ENCODE data around the gene TFDP2. TPM values are rescaled to one million over a fixed set of nuclear protein-coding genes. Genes with fewer than 3 reads are reported as not detected.
A peak's percentile ranks its signal among the peaks of the same experiment; 100 is the strongest.
"Not testable (repeated sequence)": the region's sequence is repeated elsewhere in the genome, so short reads cannot be mapped to it uniquely, and the experiment has no call there.

The TFDP2 gene
- total RNA-seq, 1 donor = 39.1 TPM

DNA sequence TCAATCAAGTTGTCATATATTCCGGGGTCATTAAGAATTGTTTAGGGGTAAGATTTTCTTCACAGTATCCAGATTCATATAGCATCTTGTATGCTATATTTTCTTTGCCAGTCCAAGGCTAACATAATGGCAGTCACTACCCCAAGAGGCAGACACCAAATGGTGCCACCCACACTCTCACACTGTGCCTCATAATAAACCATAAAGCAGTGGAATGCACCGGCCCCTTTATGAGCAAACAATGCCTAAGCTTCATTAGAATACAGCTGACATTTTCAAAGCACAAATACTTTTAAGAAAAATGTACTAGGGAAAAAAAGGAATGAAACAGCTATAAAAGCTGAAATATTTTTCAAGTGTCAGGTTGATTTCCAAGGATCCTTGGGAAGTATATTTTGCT lies 121.6 kb downstream of the TFDP2 start:
- H3K4me1 ChIP-seq (ENCODE audit: insufficient read depth, low read length) = peaks cover 15% of the 10 kb centered on the region
- no peaks in the 10 kb centered on the region for H3K9me3 ChIP-seq (ENCODE audit: low read depth, low read length)
- peak overlapping the region; percentile 41 for H3K4me3 ChIP-seq (ENCODE audit: low read length)
- H3K27me3 ChIP-seq (ENCODE audit: insufficient read depth, low read length) = no peaks in the 10 kb centered on the region

DNA sequence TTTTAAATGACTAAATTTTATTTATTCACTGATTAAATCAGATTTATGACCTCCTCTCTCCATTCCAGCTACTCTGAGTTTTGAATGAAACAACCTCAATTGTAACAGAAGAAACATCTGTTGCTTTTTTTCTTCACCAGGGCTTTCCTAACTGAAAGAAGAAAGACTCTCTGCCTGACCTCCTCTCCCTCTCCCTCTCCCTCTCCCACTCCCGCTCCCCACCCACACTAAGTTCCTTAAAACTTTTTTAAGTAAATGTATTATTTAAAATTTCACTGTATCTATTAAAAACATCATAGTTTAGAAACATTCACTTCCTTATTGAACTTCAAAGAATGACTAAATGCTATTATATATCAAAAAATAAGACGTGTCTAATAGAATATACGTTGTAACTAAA lies 122.0 kb downstream of the TFDP2 start:
- peaks cover 19% of the 10 kb centered on the region for H3K4me1 ChIP-seq (ENCODE audit: insufficient read depth, low read length)
- peak overlapping the region; percentile 41 for H3K4me3 ChIP-seq (ENCODE audit: low read length)
- no peaks in the 10 kb centered on the region for H3K27me3 ChIP-seq (ENCODE audit: insufficient read depth, low read length)
- no peaks in the 10 kb centered on the region for H3K9me3 ChIP-seq (ENCODE audit: low read depth, low read length)

DNA sequence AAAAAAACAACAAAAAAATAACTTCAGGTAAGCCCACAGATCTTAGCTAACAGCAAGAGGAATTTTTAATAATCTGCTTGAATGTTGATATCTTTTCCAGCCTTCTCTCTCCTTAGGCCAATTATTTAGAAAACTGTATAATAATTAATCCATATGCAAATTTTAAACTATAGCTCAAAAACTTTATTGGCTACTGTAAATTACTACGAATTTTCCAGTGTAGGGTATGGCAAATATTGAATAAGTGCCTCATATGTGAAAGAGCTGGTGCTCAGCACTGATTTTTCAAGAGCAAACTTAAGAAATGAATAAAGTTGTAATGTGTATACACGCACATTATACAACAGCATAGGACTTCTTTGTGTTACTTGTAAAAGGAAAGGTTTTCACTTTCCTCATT lies 123.0 kb downstream of the TFDP2 start:
- Histone ChIP-seq H3K4me1 (ENCODE audit: insufficient read depth, low read length) (peaks cover 15% of the 10 kb centered on the region), H3K4me3 (ENCODE audit: low read length) (no peak overlapping the region), H3K27me3 (ENCODE audit: insufficient read depth, low read length) (no peaks in the 10 kb centered on the region), H3K9me3 (ENCODE audit: low read depth, low read length) (no peaks in the 10 kb centered on the region)

DNA sequence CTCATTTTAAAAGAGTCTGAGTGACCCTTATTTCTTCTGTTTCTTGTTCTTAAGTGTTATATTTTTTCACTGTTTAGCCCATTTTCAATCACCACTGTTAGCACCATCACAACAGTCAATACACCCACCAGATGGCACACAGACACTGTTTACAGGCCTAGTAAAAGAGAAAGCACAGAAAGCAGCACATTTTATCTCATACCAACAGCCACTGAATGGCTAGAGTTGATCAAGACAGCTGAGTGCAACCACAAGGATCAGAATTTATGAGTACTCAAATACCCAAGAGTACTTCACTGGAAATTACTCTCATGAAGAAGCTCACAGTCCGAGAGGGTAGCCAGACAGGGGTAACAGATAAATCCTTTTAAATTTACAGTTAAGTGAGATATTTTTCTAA lies 127.0 kb downstream of the TFDP2 start:
- no peak overlapping the region for H3K4me3 ChIP-seq (ENCODE audit: low read length)
- no peaks in the 10 kb centered on the region for H3K9me3 ChIP-seq (ENCODE audit: low read depth, low read length)

DNA sequence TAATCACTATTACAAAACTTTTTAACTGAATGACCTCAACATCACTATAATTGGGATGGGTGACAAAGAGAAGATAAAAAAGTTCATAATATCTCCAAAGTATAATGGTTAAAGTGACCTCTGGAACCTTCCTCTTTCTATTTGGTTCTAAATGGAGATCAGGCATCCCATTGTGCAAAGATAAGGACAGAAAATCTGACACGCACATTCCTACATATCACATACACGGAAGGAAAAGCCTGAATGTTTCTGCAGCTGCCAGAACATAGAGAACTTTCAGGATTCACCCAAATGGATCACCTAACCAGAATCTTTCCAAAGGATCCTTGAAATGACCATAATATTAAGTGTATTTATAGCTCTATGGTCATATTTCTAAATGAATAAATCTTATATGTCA lies 128.2 kb downstream of the TFDP2 start:
- Histone ChIP-seq H3K4me3 (ENCODE audit: low read length) (no peak overlapping the region), H3K9me3 (ENCODE audit: low read depth, low read length) (no peaks in the 10 kb centered on the region), H3K27me3 (ENCODE audit: insufficient read depth, low read length) (no peaks in the 10 kb centered on the region), H3K4me1 (ENCODE audit: insufficient read depth, low read length) (peaks cover 17% of the 10 kb centered on the region)

More for the DNA sequence above, 127.0 kb downstream of the TFDP2 start:
- H3K4me1 ChIP-seq (ENCODE audit: insufficient read depth, low read length) = peaks cover 25% of the 10 kb centered on the region
- H3K27me3 ChIP-seq (ENCODE audit: insufficient read depth, low read length) = no peaks in the 10 kb centered on the region

DNA sequence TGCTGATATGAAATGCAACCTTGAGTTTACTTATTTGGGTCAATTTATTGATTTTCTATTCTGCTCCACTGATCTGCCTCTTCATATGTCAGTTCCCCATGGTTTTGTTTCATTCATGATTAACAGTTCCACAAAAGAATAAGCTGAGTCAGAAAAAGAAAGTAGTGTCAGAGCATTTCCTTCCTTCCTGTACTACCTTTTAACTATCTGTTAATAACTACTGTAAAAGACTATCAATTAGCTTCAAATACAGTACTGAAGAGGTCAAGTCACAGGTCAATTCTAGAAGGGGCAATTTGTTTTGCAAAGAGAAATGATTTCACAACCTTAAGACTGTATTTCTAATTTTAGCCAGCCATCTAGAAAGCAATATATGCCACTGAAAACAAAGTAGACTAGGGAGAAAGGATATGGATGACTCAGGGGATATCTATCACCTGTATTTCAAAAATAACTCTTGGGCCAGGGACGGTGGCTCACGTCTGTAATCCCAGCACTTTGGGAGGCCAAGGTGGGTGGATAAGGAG lies 129.5 kb downstream of the TFDP2 start:
- Histone ChIP-seq H3K4me3 (ENCODE audit: low read length) (no peak overlapping the region), H3K4me1 (ENCODE audit: insufficient read depth, low read length) (peaks cover 17% of the 10 kb centered on the region), H3K9me3 (ENCODE audit: low read depth, low read length) (no peaks in the 10 kb centered on the region), H3K27me3 (ENCODE audit: insufficient read depth, low read length) (no peaks in the 10 kb centered on the region)

DNA sequence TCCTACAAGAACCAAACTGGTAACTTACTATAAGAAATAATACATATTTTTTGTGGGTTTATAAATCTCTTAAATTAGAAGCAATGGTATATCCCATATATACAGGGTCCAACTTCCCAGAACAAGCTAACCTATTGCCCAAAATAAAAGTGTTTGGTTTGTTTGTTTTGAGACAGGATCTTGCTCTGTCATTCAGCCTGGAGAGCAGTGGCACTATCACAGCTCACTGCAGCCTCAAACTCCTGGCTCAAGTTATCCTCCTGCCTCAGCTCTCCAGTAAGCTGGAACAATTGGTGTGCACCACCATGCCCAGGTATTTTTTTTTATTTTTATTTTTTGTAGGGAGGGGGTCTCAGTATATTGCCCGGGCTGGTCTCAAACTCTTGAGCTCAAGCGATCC lies 135.4 kb downstream of the TFDP2 start:
- H3K27me3 ChIP-seq (ENCODE audit: insufficient read depth, low read length) = no peaks in the 10 kb centered on the region
- H3K4me3 ChIP-seq (ENCODE audit: low read length) = no peak overlapping the region
- no peaks in the 10 kb centered on the region for H3K4me1 ChIP-seq (ENCODE audit: insufficient read depth, low read length)
- no peaks in the 10 kb centered on the region for H3K9me3 ChIP-seq (ENCODE audit: low read depth, low read length)

DNA sequence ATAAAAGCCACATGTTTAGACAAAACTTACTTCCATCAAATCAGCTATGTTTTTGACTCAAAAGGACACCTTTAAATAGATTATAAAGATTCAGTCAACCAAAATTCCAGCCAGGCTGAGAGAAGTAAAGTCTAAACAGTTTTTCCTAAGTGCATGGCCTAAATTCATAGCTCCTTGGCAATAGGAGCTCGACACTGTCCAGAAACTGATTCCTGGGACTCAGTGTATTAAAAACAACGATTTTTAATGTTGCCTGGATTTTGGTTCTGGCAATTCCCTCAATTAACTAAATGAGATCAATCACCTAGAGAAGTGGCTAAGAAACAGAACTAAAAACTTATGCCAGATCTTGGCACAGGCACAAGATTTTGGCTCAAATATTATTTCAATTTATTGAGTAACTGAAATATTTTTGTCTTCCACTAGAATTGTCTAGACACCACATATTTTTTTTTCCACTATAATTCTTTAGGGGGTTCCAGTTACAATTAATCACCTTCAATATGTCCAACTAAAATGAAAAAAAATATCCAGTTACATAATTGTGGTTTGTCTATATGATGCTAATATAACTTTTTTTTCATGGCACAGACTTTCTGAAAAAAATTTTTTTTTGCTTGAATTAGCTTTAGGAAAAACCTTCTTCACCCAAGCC lies 135.9 kb downstream of the TFDP2 start:
- H3K4me3 ChIP-seq (ENCODE audit: low read length) = no peak overlapping the region

DNA sequence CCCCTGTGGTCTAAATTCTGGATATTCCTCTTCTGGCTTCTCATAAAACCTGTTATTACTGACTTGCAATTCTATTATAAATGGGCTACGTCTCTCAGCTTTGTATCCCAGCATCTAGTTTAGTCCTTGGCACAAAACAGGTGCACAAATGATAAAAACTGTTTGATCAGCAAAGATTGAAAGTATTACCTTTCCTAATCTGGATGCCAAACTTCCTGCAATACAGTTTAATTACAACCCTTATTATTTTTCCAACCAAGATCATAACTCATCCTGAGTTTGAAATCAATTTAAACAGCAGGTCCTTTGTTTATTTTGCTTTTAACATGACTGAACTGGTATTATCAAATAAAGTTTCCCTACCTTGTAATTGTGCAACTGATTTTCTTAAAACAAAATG lies 140.3 kb downstream of the TFDP2 start:
- Histone ChIP-seq H3K4me1 (ENCODE audit: insufficient read depth, low read length) (no peaks in the 10 kb centered on the region), H3K27me3 (ENCODE audit: insufficient read depth, low read length) (no peaks in the 10 kb centered on the region), H3K4me3 (ENCODE audit: low read length) (no peak overlapping the region), H3K9me3 (ENCODE audit: low read depth, low read length) (no peaks in the 10 kb centered on the region)

More for the DNA sequence above, 135.9 kb downstream of the TFDP2 start:
- Histone ChIP-seq H3K4me1 (ENCODE audit: insufficient read depth, low read length) (no peaks in the 10 kb centered on the region), H3K9me3 (ENCODE audit: low read depth, low read length) (no peaks in the 10 kb centered on the region), H3K27me3 (ENCODE audit: insufficient read depth, low read length) (no peaks in the 10 kb centered on the region)

DNA sequence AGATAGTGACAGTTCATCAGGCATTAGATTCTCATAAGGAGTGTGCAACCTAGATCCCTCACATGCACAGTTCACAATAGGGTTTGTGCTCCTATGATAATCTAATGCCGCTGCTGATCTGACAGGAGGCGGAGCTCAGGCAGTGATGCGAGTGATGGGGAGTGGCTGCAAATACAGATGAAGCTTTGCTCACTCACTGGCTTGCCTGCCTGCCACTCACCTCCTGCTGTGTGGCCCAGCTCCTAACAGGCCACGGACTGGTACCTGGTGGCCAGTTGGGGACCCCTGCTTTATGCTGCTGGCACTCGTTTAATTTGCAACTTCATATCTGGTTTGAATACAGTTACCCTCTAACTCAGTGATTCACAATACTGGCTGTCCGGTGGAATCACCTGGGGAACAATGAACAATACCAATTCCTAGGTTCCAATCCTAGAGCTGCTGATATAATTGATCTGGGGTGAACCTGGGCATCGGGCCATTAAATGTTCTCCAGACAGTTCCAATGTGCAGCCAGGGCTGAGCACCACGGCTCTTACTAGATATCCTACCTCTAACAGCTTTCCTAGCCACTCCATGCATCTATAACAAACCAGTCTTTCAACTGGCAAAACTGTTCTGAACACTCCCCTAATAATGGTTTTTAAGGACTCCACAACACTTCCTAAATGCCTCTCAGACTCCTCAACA lies 141.5 kb downstream of the TFDP2 start:
- Histone ChIP-seq H3K27me3 (ENCODE audit: insufficient read depth, low read length) (no peaks in the 10 kb centered on the region), H3K9me3 (ENCODE audit: low read depth, low read length) (no peaks in the 10 kb centered on the region)

DNA sequence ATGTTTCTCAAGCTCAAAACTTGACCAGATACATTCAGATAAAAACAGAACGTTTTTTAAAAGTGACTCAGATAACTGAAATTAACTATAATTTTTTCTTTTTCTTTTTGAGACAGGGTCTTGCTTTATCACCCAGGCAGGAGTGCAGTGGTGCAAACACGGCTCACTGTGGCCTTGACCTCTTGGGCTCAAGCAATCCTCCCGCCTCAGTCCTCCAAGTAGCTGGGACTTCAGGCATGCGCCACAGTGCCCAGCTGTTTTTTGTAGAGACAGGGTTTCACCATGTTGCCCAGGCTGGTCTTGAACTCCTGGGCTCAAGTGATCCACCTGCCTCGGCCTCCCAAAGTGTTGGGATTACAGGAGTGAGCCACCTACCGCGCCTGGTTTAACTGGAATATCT lies 144.4 kb downstream of the TFDP2 start:
- not testable (repeated sequence) for H3K27me3 ChIP-seq (ENCODE audit: insufficient read depth, low read length); H3K4me1 ChIP-seq (ENCODE audit: insufficient read depth, low read length); H3K4me3 ChIP-seq (ENCODE audit: low read length); H3K9me3 ChIP-seq (ENCODE audit: low read depth, low read length)

More for the DNA sequence above, 141.5 kb downstream of the TFDP2 start:
- H3K4me1 ChIP-seq (ENCODE audit: insufficient read depth, low read length) = no peaks in the 10 kb centered on the region
- H3K4me3 ChIP-seq (ENCODE audit: low read length) = no peak overlapping the region

DNA sequence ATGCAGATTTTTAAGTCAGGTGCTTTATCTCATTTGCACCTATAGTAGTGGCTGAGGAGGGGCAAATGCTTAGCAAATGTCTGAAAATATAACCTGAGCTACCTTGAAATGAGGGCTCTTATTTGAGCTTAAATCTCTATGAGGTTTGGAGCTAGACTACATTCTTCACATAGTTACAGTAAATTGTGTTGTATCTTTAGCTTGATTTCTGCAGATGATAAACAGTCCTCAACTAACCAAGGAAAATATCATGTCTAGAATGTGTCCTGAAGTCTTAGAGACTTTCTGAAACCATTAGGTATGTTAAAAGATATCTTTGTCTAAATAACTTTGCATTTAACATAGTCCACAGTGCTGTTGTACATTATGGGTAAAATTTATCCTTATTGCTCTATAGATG lies 145.3 kb downstream of the TFDP2 start:
- no peaks in the 10 kb centered on the region for H3K9me3 ChIP-seq (ENCODE audit: low read depth, low read length)
- no peaks in the 10 kb centered on the region for H3K4me1 ChIP-seq (ENCODE audit: insufficient read depth, low read length)
- H3K27me3 ChIP-seq (ENCODE audit: insufficient read depth, low read length) = no peaks in the 10 kb centered on the region
- H3K4me3 ChIP-seq (ENCODE audit: low read length) = no peak overlapping the region

DNA sequence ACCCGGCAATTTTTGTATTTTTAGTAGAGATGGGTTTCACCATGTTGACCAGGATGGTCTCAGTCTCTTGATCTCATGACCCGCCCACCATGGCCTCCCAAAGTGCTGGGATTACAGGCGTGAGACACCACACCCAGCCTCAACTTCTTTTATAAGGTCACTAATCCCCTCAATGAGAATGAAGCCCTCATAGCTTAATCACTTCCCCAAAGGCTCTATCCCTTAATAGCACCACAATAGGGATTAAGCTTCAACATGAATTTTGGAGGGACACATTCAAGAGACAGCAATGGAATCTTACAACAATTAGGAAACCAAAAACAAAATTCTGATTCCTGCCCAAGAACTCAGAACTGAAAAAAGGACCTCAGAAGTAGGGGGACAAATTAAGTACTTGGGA lies 146.1 kb downstream of the TFDP2 start:
- Histone ChIP-seq H3K9me3 (ENCODE audit: low read depth, low read length) (no peaks in the 10 kb centered on the region), H3K27me3 (ENCODE audit: insufficient read depth, low read length) (no peaks in the 10 kb centered on the region), H3K4me3 (ENCODE audit: low read length) (no peak overlapping the region), H3K4me1 (ENCODE audit: insufficient read depth, low read length) (no peaks in the 10 kb centered on the region)

DNA sequence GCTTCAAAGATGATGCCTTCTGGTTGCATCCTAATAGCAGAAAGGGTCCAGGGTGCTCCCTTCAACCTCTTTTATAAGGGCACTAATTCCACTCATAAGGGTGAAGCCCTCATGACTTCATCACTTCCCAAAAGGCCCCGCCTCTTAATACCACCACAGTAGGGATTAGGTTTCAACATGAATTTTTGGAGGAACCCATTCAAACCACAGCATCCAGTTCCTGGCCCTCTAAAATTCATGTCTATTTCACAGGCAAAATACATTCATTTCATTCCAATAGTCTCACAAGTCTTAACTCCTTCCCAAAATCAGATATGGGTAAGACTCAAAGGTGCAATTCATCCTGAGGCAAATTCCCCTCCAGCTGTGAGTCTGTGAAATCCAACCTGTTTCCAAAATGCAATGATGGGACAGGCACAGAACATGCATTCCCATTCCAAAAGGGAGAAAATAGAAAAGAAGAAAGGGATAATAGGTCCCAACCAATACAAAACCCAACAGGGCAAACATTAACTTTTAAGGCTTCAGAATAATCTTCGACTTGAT lies 148.9 kb downstream of the TFDP2 start:
- no peaks in the 10 kb centered on the region for H3K27me3 ChIP-seq (ENCODE audit: insufficient read depth, low read length)
- H3K9me3 ChIP-seq (ENCODE audit: low read depth, low read length) = no peaks in the 10 kb centered on the region
- no peaks in the 10 kb centered on the region for H3K4me1 ChIP-seq (ENCODE audit: insufficient read depth, low read length)
- no peak overlapping the region for H3K4me3 ChIP-seq (ENCODE audit: low read length)

DNA sequence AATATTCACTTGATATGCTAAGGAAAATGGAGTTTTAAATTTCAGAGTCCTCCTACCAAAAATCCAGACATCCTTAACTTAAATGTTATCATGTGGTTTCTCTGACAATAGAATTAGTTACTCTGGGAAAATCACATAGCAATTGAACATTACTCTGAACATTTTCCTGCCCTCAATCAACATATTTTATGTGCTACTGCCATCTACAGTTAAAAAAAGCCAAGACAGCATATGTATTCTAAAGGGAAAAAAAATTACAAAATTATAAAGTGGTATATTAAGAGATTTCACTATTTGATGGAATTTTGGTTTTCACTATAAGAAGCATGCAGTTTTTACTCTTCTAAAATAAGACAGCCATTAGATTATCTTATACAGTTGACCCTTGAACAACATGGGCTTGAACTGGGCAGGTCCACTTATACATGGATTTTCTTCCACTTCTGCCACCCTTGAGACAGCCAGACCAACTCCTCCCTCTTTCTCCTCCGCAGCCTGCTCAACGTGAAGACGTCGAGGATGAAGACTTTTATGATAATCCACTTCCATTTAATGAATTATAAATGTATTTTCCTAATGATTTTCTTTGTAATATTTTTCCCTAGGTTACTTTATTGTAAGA lies 150.6 kb downstream of the TFDP2 start:
- Histone ChIP-seq H3K9me3 (ENCODE audit: low read depth, low read length) (no peaks in the 10 kb centered on the region), H3K4me3 (ENCODE audit: low read length) (no peak overlapping the region), H3K27me3 (ENCODE audit: insufficient read depth, low read length) (no peaks in the 10 kb centered on the region), H3K4me1 (ENCODE audit: insufficient read depth, low read length) (no peaks in the 10 kb centered on the region)
